Astrocyte (in vitro differentiated cells and primary cell): ENCODE measurements around the gene CMSS1.

ENCODE experiments used
- CTCF ChIP-seq: IDR thresholded peaks from 2 replicates; pipeline ENCODE4 v1.5.1; 2011; ENCODE audit warnings: low read depth, mild to moderate bottlenecking, inconsistent platforms, low read length, moderate library complexity; ENCODE audit not compliant: insufficient read depth
- EZH2 ChIP-seq: IDR thresholded peaks from 2 replicates; pipeline ENCODE4 v1.6.1; 2012; ENCODE audit warnings: mild to moderate bottlenecking, low read length, inconsistent platforms; ENCODE audit not compliant: insufficient read depth

- TF ChIP-seq CTCF (no peak), EZH2 (no peak)
These were observed 259.3 kb downstream of the CMSS1 start for GRCh38 chr3:100076731-100077529.
